GM04503 (cell line): Measurements from ENCODE around the gene IPPK.

ENCODE experiments used
- DNase-seq: peaks from one replicate; pipeline ENCODE4 v3.0.0-alpha.2; 2012; ENCODE audit warnings: low read depth

Gene IPPK

GRCh38 chr9:92686954-92687353 is 17.0 kb upstream of the IPPK start:
- no peak for DNase-seq

DNA sequence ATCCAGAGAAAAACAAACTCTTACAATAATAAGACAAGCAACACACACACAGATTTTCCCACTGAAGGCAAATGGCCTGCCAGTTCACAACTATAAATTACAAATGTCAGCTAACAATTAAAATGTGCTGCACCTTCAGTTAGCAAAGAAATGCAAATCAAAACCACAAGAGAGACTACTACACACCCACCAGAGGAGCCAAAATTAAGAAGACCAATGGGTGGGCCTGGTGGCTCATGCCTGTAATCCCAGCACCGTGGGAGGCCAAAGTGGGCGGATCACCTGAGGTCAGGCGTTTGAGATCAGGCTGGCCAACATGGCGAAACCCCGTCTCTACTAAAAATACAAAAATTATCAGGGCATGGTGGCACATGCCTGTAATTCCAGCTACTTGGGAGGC is 15.1 kb upstream of the IPPK start:
- no peak for DNase-seq

GRCh38 chr9:92682269-92682668 is 12.3 kb upstream of the IPPK start:
- DNase-seq: no peak

DNA sequence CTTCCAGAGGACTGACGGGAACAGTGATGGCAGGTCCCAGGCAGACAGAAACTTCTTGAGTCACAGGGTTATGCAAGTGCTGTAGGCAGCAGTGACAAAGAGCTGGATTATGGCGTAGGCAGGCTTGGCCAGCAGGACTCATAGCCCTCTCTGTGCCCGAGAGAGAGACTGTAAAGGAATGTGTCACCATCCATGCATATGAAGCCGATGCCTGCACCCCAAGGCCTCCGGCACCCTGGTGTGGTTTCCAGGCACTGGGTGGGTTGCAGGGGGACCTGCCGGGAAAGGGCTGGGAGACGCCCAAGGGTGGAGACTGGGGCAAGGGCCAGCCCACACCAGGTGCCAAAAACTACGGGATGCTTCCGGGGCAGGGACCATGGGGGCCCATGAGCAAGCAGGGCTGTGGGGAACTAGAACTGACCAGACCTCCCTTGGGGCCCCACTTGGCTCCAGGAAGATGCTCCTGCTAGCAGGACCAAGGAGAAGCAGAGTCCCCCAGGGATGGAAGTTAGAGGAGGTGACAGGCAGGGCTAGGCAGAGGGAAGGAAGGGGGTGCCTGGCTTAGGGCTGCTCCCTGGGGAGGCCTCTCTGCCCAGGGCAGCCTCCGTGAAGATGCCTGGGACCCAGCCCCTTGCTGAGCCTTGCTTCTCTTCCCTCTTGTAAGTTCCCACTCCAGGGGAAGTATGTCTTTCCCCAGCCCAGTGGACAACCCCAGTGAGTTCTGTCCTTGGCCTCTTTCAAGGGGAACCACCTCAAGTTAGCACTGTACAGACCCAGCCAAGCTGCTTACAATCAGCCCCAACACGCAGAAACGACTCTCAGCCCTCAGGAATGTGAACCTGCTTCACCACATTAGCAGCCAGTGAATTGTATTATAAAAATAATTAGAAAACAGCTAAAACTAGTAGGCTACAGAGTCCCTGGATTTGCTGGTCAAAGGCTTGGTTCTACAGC is 10.5 kb upstream of the IPPK start:
- no peak for DNase-seq

GRCh38 chr9:92679413-92680165 is 9.7 kb upstream of the IPPK start:
- DNase-seq: no peak

- no peak for DNase-seq
These were observed 1.4 kb upstream of the IPPK start for GRCh38 chr9:92671323-92671722.

GRCh38 chr9:92669527-92669889 is 423 bp downstream of the IPPK start:
- no peak for DNase-seq

DNA sequence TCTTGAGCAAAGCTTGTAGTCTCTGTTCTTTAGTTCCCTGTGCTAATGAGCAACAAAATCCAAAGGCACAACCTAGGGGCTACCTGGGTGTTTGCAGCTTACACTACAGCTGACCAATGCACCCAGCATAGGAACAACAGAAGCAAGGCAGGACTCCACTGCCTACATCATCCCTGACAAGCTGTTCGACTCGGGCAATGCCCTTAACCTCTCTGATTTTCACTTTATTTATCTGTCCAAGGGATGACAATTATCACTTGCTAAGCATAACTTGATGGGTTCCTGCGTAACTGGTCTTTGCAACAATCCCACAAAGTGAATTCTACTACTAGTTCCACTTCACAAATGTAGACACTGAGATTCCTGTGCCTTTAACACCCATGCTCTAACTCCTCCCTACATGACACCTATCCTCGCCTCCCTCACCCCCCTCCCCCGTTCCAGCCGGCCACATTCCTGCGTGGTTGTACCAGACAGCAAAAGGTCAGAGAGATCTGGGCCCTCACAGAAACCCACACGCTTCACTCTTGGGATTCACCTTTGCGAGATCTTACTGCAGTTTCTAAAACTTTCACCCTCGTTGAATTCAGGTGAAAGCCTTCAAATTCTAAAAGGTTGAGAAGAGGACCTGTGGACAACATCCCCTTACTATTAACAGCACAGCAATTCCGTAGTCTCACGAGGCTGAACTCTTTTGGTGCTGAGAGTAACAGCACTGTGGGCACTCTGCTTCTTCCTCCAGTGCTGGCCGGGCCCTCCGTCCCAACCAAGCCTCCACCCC is 995 bp downstream of the IPPK start:
- no peak for DNase-seq

DNA sequence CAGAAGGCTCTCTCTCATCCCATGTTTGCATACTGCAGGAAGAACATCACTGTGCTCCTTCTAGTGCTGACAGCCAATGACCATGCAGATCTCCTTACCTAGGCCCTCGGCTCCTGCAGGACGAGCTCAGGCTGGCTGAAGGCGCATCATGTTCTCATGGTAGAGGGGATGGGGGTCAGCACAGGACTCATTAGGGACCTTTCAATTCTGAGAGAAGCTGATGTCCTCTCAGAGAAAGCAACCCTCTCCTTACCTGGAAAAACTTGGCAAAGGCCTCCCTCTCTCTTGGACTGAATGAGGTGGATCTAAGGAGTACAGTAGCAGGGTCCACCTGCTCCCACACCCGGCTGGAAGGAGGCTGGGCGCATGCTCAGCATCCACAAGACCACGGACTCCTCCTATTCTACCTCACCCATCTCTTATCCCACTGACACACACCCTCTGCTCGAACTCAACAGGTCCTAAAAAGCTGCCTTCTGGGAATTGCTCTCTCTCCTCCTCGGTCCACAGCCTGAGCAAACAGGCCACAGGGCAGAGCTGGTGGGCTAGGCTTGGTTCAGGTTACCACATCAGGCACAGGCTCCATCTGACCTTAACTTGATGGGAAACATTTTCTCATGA is 2.9 kb downstream of the IPPK start:
- no peak for DNase-seq

DNA sequence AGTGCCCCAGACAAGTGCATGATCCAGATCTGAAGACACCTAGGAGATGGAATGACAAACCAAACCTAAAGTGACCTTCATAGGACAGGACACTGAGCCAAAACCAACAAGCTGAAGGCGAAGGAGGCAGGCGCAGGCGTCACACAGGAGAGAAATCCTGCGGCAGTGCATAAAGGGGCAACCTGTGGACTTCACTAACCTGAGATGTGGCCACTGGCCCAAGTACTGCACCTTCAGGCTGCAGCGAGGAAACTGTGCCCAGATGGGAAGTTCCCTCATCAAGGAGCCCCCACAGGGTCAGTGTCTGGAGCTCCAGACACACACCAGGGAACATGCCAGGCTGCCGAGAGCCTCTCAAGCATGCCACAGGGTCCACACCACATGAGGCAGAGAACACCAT is 3.7 kb downstream of the IPPK start:
- no peak for DNase-seq

DNA sequence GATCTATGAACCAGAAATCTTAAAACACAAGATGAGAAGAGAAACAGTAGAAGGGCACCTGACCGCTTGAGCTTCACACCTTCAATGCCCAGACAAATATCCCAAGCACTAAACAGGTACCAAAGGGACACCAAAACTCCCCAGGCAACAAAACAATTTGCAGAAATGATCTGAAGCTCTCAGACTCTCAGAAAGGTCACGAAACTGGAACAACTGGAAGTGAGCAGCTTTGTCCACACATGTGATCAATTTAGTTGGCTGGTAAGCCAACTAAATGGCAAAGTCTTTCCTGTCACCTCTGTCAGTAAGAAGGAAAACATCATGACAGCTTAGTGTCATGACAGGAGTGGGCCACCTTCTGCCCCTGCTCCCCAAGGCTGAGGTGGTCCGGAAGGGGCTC is 4.1 kb downstream of the IPPK start:
- no peak for DNase-seq

DNA sequence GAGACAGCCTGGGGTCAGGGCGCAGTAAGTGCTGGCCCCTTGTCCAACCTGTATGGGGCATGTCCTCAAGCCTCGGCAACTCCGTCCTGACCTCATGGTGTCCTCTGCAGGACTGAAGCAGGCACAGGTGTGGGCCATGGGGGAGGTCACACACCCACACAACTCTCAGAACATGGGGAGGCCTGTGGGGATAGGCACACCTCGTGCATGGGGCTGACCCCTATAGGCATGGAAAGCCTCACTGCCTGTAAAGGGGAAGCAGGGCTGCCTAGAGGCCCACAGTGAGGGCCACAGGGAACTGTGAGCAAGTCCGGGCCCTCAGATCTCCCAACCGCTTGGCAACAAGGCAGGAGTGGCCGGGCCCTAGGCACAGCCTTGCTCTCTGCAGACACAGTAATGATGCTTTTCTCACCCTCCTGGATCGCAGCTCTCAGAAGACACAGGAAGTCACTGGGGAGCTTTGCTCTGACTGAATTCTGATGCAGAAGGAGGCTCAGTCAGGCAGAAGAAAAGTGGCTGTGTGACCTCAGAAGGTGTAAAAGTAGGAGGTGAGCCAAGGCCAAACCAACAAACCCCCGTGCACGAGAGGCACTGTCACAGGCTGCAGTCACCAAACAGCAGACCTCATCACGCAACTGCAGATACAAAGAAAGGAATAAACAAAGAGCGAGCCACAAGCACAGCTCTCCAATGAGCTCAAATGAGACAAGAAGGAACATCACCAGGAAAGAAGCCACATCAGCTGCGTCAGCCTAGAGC is 5.4 kb downstream of the IPPK start:
- no peak for DNase-seq

DNA sequence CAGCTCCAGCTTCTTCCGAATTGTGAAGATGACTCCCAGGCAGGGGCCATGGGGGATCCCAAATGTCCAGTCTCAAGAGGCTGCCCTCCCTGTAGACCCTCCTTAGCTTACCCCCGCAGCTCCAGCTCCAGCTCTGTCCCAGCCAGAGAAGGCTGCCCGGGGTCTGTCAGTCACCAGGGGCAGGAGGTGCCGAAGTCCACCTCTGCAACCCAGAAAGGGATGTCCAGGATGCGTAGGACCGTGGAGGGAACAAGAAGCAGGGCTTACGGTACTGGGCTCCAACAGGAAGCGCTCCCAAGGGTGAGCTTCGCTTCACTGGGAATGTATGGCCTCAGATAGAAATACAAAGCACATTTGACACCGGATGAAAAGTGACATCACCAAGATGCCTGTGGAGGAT is 6.0 kb downstream of the IPPK start:
- DNase-seq: no peak

- no peak for DNase-seq
These were observed 6.8 kb downstream of the IPPK start for GRCh38 chr9:92663126-92663525.

GRCh38 chr9:92661743-92662142 is 8.2 kb downstream of the IPPK start:
- DNase-seq: no peak

DNA sequence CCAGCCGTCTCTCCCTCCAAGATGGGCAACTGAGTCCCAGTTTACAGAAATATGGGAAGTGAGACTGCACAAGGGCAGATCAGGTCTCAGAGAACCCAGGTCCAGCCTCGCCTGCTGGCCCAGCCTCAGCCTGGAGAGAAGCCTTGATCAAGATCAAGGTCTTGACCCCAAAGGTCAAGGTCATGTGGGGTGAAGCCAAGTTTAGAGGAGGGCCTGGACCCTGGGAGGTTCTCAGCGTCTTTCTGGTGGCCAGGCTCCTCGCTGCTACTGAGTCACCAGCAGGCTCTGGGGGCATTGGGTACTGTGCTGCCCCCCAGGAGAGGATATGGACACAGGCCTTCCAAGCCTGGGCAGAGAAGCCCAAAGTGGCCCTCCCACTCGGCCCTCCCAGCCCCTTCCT is 8.8 kb downstream of the IPPK start:
- no peak for DNase-seq

DNA sequence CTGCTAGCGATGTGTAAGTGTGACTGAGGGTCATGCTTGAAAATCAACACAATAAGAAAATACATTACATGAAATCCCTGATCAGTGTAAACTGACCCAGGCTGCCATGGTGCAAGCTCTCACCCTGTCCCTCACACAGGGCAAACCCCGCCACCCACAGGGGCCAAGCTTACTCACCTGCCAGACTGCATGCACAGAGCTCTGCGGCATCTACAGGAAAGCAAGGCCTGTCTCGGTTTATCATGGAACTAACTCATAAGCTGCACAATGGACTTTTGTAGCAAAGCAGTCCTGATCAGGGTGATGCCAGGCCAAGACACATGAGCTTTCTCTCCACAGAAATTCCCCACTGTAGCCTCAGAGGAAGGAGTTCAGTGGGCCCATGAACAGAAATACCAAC is 9.7 kb downstream of the IPPK start:
- no peak for DNase-seq

GRCh38 chr9:92659601-92660000 is 10.3 kb downstream of the IPPK start:
- DNase-seq: no peak

DNA sequence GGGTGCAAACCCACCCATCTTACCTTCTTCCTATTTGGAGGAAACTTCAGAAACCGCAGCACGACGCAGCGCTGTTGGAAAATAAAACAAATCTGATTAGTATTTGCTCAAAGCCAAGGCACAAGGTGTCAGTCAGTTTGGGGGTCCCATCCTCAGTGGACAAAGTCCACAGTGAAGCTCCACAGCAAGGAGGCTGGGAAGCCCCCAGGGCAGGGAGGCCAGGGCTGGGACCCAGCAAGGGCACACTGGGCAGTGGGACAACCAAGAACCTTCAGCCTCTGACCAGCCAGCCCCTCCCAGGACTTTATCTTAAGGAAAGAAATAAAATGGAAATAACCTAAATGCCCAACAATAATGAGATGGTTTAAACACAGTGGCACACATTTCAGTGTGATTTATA is 11.3 kb downstream of the IPPK start:
- no peak for DNase-seq

DNA sequence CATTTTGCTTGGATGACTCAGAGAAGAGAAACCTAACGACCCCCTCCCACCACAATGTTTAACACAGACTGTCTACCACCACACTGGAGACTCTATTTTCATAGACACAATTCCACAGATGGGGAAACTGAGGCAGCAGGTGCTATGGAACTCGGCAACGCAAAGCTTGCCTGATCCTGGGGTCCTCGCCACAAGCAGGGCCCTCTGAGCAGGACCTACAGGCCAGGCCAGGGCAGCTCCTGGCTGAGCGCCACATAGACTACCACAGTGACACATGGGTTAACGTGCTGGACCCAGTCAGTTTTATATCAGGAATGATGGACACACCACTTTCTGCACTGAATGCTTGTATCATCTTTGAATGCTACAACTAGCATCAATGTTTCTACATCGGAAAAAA is 11.8 kb downstream of the IPPK start:
- no peak for DNase-seq

- DNase-seq: no peak
These were observed 12.4 kb downstream of the IPPK start for GRCh38 chr9:92657296-92658094.
